Lung (tissue), 12 donors: Measurements from ENCODE around the gene NOS3. TPM values are rescaled to one million over a fixed set of nuclear protein-coding genes. Genes with fewer than 3 reads are reported as not detected.

Experiments used
- ATAC-seq: fragments of 200-7000 bp; cut with Tn5 transposase; one replicate; pipeline ENCODE4 v1.9.1; 2020; ENCODE audit warnings: moderate number of reproducible peaks; ENCODE audit not compliant: insufficient read depth, low FRiP score
- DNase-seq, 3 donors: peaks; one replicate each; pipeline ENCODE4 v3.0.0-alpha.2; 2013 to 2017
- H3K27ac ChIP-seq, 2 donors: one replicate each; pipeline ENCODE4 v1.5.1; 2013; ENCODE audit warnings: mild to moderate bottlenecking in 2 of 2, moderate library complexity in 2 of 2, control low read depth in 1 of 2, inconsistent platforms in 1 of 2, low read depth in 1 of 2, low read length in 1 of 2
- H3K27me3 ChIP-seq, 3 donors: one replicate each; pipeline ENCODE4 v1.5.1; 2013; ENCODE audit warnings: low read length in 2 of 3; ENCODE audit not compliant: control insufficient read depth in 3 of 3, insufficient read depth in 3 of 3
- H3K36me3 ChIP-seq, 4 donors: one replicate each; pipeline ENCODE4 v1.5.1; 2013; ENCODE audit warnings: low read length in 4 of 4, mild to moderate bottlenecking in 1 of 4, moderate library complexity in 1 of 4; ENCODE audit not compliant: control insufficient read depth in 4 of 4, insufficient read depth in 4 of 4
- H3K4me1 ChIP-seq, 5 donors: one replicate each; pipeline ENCODE4 v1.5.1; 2013; ENCODE audit warnings: low read length in 5 of 5, mild to moderate bottlenecking in 2 of 5, moderate library complexity in 1 of 5; ENCODE audit not compliant: control insufficient read depth in 5 of 5, insufficient read depth in 5 of 5
- H3K4me3 ChIP-seq: one replicate; pipeline ENCODE4 v1.5.1; 2013; ENCODE audit warnings: mild to moderate bottlenecking, control low read depth, moderate library complexity
- H3K9ac ChIP-seq, 2 donors: one replicate each; pipeline ENCODE4 v1.5.1; 2013; ENCODE audit warnings: low read length in 2 of 2, control low read depth in 1 of 2; ENCODE audit not compliant: insufficient read depth in 1 of 2
- H3K9me3 ChIP-seq, 4 donors: one replicate each; pipeline ENCODE4 v1.5.1; 2013; ENCODE audit warnings: low read length in 3 of 4, mild to moderate bottlenecking in 1 of 4, moderate library complexity in 1 of 4; ENCODE audit not compliant: control insufficient read depth in 4 of 4, insufficient read depth in 3 of 4
- CTCF ChIP-seq: IDR thresholded peaks from 2 replicates; pipeline ENCODE4 v1.5.1; 2012; ENCODE audit warnings: mild to moderate bottlenecking; ENCODE audit errors: control extremely low read depth, extremely low read depth
- WGBS, 2 donors: extraction: QIAGEN DNeasy Blood & Tissue Kit; methylation state at CpG; one replicate each; pipeline ENCODE4 v1.1.7; 2013; 5-methylcytosine and 5-hydroxymethylcytosine counted together
- polyA plus RNA-seq, 2 donors: library from polyadenylated mRNA; stranded (reverse); fragments of 200-250 nt; gene quantifications; one replicate each; pipeline ENCODE4 v1.2.1, GENCODE V29; 2013
- total RNA-seq, 2 donors: library from RNA; depleted of rRNA in 1 of 2; stranded (reverse); fragments of >200 nt in 1 of 2; gene quantifications; one replicate each; pipeline ENCODE4 v1.2.1, GENCODE V29; 2014 to 2021
- donor health status: control.
- donor health status: control.
- donor health status: Bipolar disorder and iron deficiency.
- donor health status: healthy.
- donor health status: DM: yes; HTN: yes; CAD: no.

Gene NOS3
- total and polyA plus RNA-seq, 4 donors = 9.3 to 31.0 (median 11.9) TPM

GRCh38 chr7:150953061-150953997 lies 37.5 kb upstream of the NOS3 start:
- ATAC-seq = no peak
- H3K9me3 ChIP-seq = no peaks in the 10 kb centered on the region
- 92 to 96% methylated on average over 17 of the region's 17 CpGs for WGBS, 2 donors
- H3K4me3 ChIP-seq = no peak overlapping the region
- no peaks in the 10 kb centered on the region for H3K36me3 ChIP-seq
- no peak overlapping the region for H3K27ac ChIP-seq
- no peak for DNase-seq
- TF ChIP-seq CTCF = no peak
- H3K9ac ChIP-seq = no peak overlapping the region
- H3K27me3 ChIP-seq = peaks cover 0 to 3% (median 0%) of the 10 kb centered on the region in 3 donors
- peaks cover 0 to 39% (median 0%) of the 10 kb centered on the region in 5 donors for H3K4me1 ChIP-seq

- no peaks in the 10 kb centered on the region for H3K36me3 ChIP-seq
- H3K4me1 ChIP-seq = peaks cover 0 to 34% (median 0%) of the 10 kb centered on the region in 5 donors
- H3K9me3 ChIP-seq = no peaks in the 10 kb centered on the region
- H3K27me3 ChIP-seq = peaks cover 0 to 9% (median 0%) of the 10 kb centered on the region in 3 donors
- H3K27ac ChIP-seq = peak overlapping the region in 1 of 2 donors; percentile 69
- no peak overlapping the region for H3K9ac ChIP-seq
- DNase-seq = no peak
- no peak overlapping the region for H3K4me3 ChIP-seq
- no peak for ATAC-seq
- WGBS, 2 donors = 89 to 91% methylated on average over 9 of the region's 9 CpGs
- no peak for TF ChIP-seq CTCF
Observed at GRCh38 chr7:150954201-150954985, 36.4 kb upstream of the NOS3 start.

GRCh38 chr7:150954986-150955518 lies 35.8 kb upstream of the NOS3 start:
- no peaks in the 10 kb centered on the region for H3K9me3 ChIP-seq
- peak overlapping the region in 1 of 2 donors; percentile 69 for H3K27ac ChIP-seq
- H3K4me1 ChIP-seq = peaks cover 0 to 32% (median 0%) of the 10 kb centered on the region in 5 donors
- H3K9ac ChIP-seq = no peak overlapping the region
- no peak for TF ChIP-seq CTCF
- no peaks in the 10 kb centered on the region for H3K36me3 ChIP-seq
- H3K27me3 ChIP-seq = peaks cover 0 to 9% (median 0%) of the 10 kb centered on the region in 3 donors
- 70 to 79% methylated on average over 15 to 21 of the region's 21 CpGs for WGBS, 2 donors
- ATAC-seq = no peak
- no peak overlapping the region for H3K4me3 ChIP-seq
- DNase-seq = no peak
